ENCODE measurements around the gene CYP2F1.

CYP2F1 gene

GRCh38 chr19:41097302-41097701 is 16.9 kb upstream of the CYP2F1 start:
- TF ChIP-seq CEBPB (IDR thresholded peaks at IDR 0.05) = no peak
- no peak for TF ChIP-seq YY1 (IDR thresholded peaks at IDR 0.05; ENCODE audit: low read depth)
- TF ChIP-seq RAD21 (IDR thresholded peaks at IDR 0.05; ENCODE audit: low read depth) = no peak
- TF ChIP-seq TCF12 (IDR thresholded peaks at IDR 0.05; ENCODE audit: low read depth) = no peak
- no peak for TF ChIP-seq CREB1 (IDR thresholded peaks at IDR 0.05; ENCODE audit: low read depth)
- no peak for TF ChIP-seq EP300 (IDR thresholded peaks at IDR 0.05; ENCODE audit: borderline replicate concordance)
- TF ChIP-seq FOXM1 (IDR thresholded peaks at IDR 0.05; ENCODE audit: borderline replicate concordance, low read depth) = no peak
- no peak for TF ChIP-seq TAF1 (IDR thresholded peaks at IDR 0.05; ENCODE audit: low read depth)
- no peak for TF ChIP-seq TEAD4 (IDR thresholded peaks at IDR 0.05)
- no peak for TF ChIP-seq REST (IDR thresholded peaks at IDR 0.05; ENCODE audit: low read depth)
- no peak for TF ChIP-seq USF1 (IDR thresholded peaks at IDR 0.05)
- no peak for TF ChIP-seq EGR1 (IDR thresholded peaks at IDR 0.05)
- TF ChIP-seq NFIC (IDR thresholded peaks at IDR 0.05) = no peak
- no peak for TF ChIP-seq MAX (IDR thresholded peaks at IDR 0.05)
- TF ChIP-seq ZBTB7A (IDR thresholded peaks at IDR 0.05; ENCODE audit: low read depth) = no peak

- TF ChIP-seq EGR1 (IDR thresholded peaks at IDR 0.05) (no peak), REST (IDR thresholded peaks at IDR 0.05; ENCODE audit: low read depth) (no peak), NFIC (IDR thresholded peaks at IDR 0.05) (no peak), RAD21 (IDR thresholded peaks at IDR 0.05; ENCODE audit: low read depth) (no peak), EP300 (IDR thresholded peaks at IDR 0.05; ENCODE audit: borderline replicate concordance) (no peak), FOXM1 (IDR thresholded peaks at IDR 0.05; ENCODE audit: borderline replicate concordance, low read depth) (no peak), YY1 (IDR thresholded peaks at IDR 0.05; ENCODE audit: low read depth) (no peak), MAX (IDR thresholded peaks at IDR 0.05) (no peak), TAF1 (IDR thresholded peaks at IDR 0.05; ENCODE audit: low read depth) (no peak), TEAD4 (IDR thresholded peaks at IDR 0.05) (no peak), USF1 (IDR thresholded peaks at IDR 0.05) (no peak), CEBPB (IDR thresholded peaks at IDR 0.05) (no peak), ZBTB7A (IDR thresholded peaks at IDR 0.05; ENCODE audit: low read depth) (no peak), TCF12 (IDR thresholded peaks at IDR 0.05; ENCODE audit: low read depth) (no peak), CREB1 (IDR thresholded peaks at IDR 0.05; ENCODE audit: low read depth) (no peak)
Measured at GRCh38 chr19:41098762-41099161, 15.5 kb upstream of the CYP2F1 start.

GRCh38 chr19:41106177-41106576 is 8.1 kb upstream of the CYP2F1 start:
- no peak for TF ChIP-seq USF1 (IDR thresholded peaks at IDR 0.05)

GRCh38 chr19:41111296-41111695 is 2.9 kb upstream of the CYP2F1 start:
- TF ChIP-seq EP300 (IDR thresholded peaks at IDR 0.05; ENCODE audit: borderline replicate concordance) (no peak), RAD21 (IDR thresholded peaks at IDR 0.05; ENCODE audit: low read depth) (no peak), USF1 (IDR thresholded peaks at IDR 0.05) (no peak), YY1 (IDR thresholded peaks at IDR 0.05; ENCODE audit: low read depth) (no peak)

- TF ChIP-seq EP300 (IDR thresholded peaks at IDR 0.05; ENCODE audit: borderline replicate concordance) (no peak), MAX (IDR thresholded peaks at IDR 0.05) (no peak), EGR1 (IDR thresholded peaks at IDR 0.05) (no peak), YY1 (IDR thresholded peaks at IDR 0.05; ENCODE audit: low read depth) (no peak), CEBPB (IDR thresholded peaks at IDR 0.05) (no peak), TEAD4 (IDR thresholded peaks at IDR 0.05) (no peak)
Measured at GRCh38 chr19:41111750-41112295, 2.4 kb upstream of the CYP2F1 start.
